ENCODE data around the gene MTA1. TPM values are rescaled to one million over a fixed set of nuclear protein-coding genes. Genes with fewer than 3 reads are reported as not detected.
A peak's percentile ranks its signal among the peaks of the same experiment; 100 is the strongest.

MTA1 gene
- total and polyA plus RNA-seq, 10 of the 15 experiments (the other 5 are each of a cell fraction or from before 2014, with no cell fraction given) = 0.14 to 162 (median 30.6) TPM

GRCh38 chr14:105486974-105487448 lies 67.4 kb downstream of the MTA1 start:
- peak overlapping the region; percentile 100 for H3K4me2 ChIP-seq (ENCODE audit: control insufficient read depth, insufficient read depth)
- WGBS (ENCODE audit: insufficient coverage, insufficient replicate concordance, low lambda C conversion rate, missing lambda C conversion rate) = under 1% methylated on average over 20 of the region's 45 CpGs
- H3K27ac ChIP-seq (ENCODE audit: control insufficient read depth, insufficient read depth) = peak overlapping the region; percentile 42
- H3K4me1 ChIP-seq (ENCODE audit: control insufficient read depth, insufficient read depth, low read length) = peaks cover 28% of the 10 kb centered on the region
- H3K79me2 ChIP-seq (ENCODE audit: control insufficient read depth, insufficient read depth, low read length) = peaks cover 6% of the 10 kb centered on the region
- H4K20me1 ChIP-seq (ENCODE audit: control insufficient read depth, insufficient read depth) = no peaks in the 10 kb centered on the region
- no peaks in the 10 kb centered on the region for H3K27me3 ChIP-seq (replicated peaks in 1 of 2; ENCODE audit: control insufficient read depth in 2 of 2, insufficient read depth in 2 of 2, low read length in 1 of 2)
- TF ChIP-seq BACH1 (IDR thresholded peaks at IDR 0.05; ENCODE audit: borderline replicate concordance) (peak; percentile 38; the same call in 1 of the 2 replicates), EGR1 (IDR thresholded peaks at IDR 0.05; ENCODE audit: borderline replicate concordance in 1 of 2, low read depth in 2 of 2, low read length in 2 of 2) (peak in 1 of 2 experiments; percentile 27; a peak in 1 of 3 replicates), E2F4 (IDR thresholded peaks at IDR 0.05; ENCODE audit: low read depth, low read length) (no peak), ZNF687 (IDR thresholded peaks at IDR 0.05) (peak; percentile 46; the same call in 1 of the 2 replicates), RAD51 (IDR thresholded peaks at IDR 0.05) (no peak), POLR2A (IDR thresholded peaks at IDR 0.05; ENCODE audit: low read depth, low read length) (peak; percentile 64; the same call in 1 of the 2 replicates), POLR2AphosphoS5 (IDR thresholded peaks at IDR 0.05; ENCODE audit: low read length) (peak; percentile 78; the same call in 1 of the 2 replicates), NR2C1 (IDR thresholded peaks at IDR 0.05) (0 out of 2 replicates have a peak, but pooled peaks have one; percentile 4), SMAD5 (IDR thresholded peaks at IDR 0.05; ENCODE audit: low read depth) (0 out of 2 replicates have a peak, but pooled peaks have one; percentile 36), BHLHE40 (IDR thresholded peaks at IDR 0.05; ENCODE audit: borderline replicate concordance in 1 of 2, low read depth in 2 of 2, low read length in 1 of 2) (peak; percentile 27 to 89; a peak in 3 of 4 replicates), MTA3 (IDR thresholded peaks at IDR 0.05; ENCODE audit: borderline replicate concordance, low read length) (no peak)
- FAIRE-seq (no peak), DNase-seq (ENCODE audit: low read depth, low spot score) (no peak), ATAC-seq (peak; percentile 8)
- in situ Hi-C loops (cut with MboI) = loop anchor here (5.0 kb wide), 1 partner anchor 115 kb away; no protein-coding TSS in a partner anchor
- CTCF ChIA-PET = interaction anchor here (1.8 kb wide), 1 partner anchor 116 kb away, joined by 7 read pairs; no protein-coding TSS in a partner anchor
- POLR2A ChIA-PET = no interaction called here
- SMC1A ChIA-PET (ENCODE audit: uncharacterized antibody, unreplicated experiment) = no interaction called here
- intact Hi-C loops (cut with micrococcal nuclease; ENCODE audit: unreplicated experiment) = loop anchor here (10.0 kb wide), 1 partner anchor 422 kb away; the partner anchor contains the start of gene GPR132
- peak overlapping the region; percentile 56 for H2AFZ ChIP-seq (ENCODE audit: control insufficient read depth, low read depth, low read length)
- no TSS peak for BruUV-seq (replicated peaks)
- RAD21 ChIA-PET (ENCODE audit: unreplicated experiment) = no interaction called here
- H3K4me3 ChIP-seq = peak overlapping the region; percentile 84
- no peaks in the 10 kb centered on the region for H3K9me3 ChIP-seq (replicated peaks; ENCODE audit: control insufficient read depth, insufficient read depth, low read length)
- no peaks in the 10 kb centered on the region for H3K36me3 ChIP-seq (ENCODE audit: control insufficient read depth in 2 of 2, insufficient read depth in 2 of 2, low read length in 1 of 2)
- H3K9ac ChIP-seq (ENCODE audit: control insufficient read depth, insufficient read depth, low read length) = peak overlapping the region; percentile 72
